ENCODE results near the gene PI4K2A.
A peak's percentile ranks its signal among the peaks of the same experiment; 100 is the strongest.

PI4K2A gene

GRCh38 chr10:97718659-97719142 lies 78.2 kb downstream of the PI4K2A start (continued):
- TF ChIP-seq ZBTB17 (tag by site-specific recombination; IDR thresholded peaks at IDR 0.05) (no peak), ZNF350 (tag by site-specific recombination; IDR thresholded peaks at IDR 0.05) (no peak), ZNF513 (tag by site-specific recombination; IDR thresholded peaks at IDR 0.05) (no peak), GFI1B (tag by site-specific recombination; IDR thresholded peaks at IDR 0.05) (no peak), ZNF335 (tag by site-specific recombination; conservative IDR thresholded peaks at IDR 0.05) (0 out of 2 replicates have a peak, but pooled peaks have one; percentile 26), ZNF600 (tag by site-specific recombination; IDR thresholded peaks at IDR 0.05) (no peak), ZNF518A (tag by site-specific recombination; conservative IDR thresholded peaks at IDR 0.05; ENCODE audit: low read depth) (no peak), KLF1 (tag by site-specific recombination; IDR thresholded peaks at IDR 0.05) (peak; percentile 74), ZFP69B (tag by site-specific recombination; IDR thresholded peaks at IDR 0.05) (no peak), ZNF555 (tag by site-specific recombination; conservative IDR thresholded peaks at IDR 0.05) (no peak), KLF9 (tag by site-specific recombination; IDR thresholded peaks at IDR 0.05; ENCODE audit: low read depth) (peak; percentile 56; the same call in 1 of the 2 replicates)

- Histone ChIP-seq H3K4me1 (ENCODE audit: control insufficient read depth, insufficient read depth, low read length) (peaks cover 18% of the 10 kb centered on the region), H3K27ac (ENCODE audit: extremely low read depth, low read depth, low read length) (no peak overlapping the region)
- POLR2A ChIA-PET, result interaction anchor here (1.2 to 2.6 kb wide), 2 partner anchors 15 to 33 kb away, joined by 3 to 10 read pairs; partner anchors contain the start of gene AVPI1
- no peak for TF ChIP-seq ZFP41 (tag by site-specific recombination; IDR thresholded peaks at IDR 0.05; ENCODE audit: borderline replicate concordance)
- no peak for TF ChIP-seq ZIC2 (tag by site-specific recombination; IDR thresholded peaks at IDR 0.05)
- TF ChIP-seq REPIN1 (tag by site-specific recombination; IDR thresholded peaks at IDR 0.05; ENCODE audit: low read depth), result no peak
- TF ChIP-seq BCL11B (tag by site-specific recombination; IDR thresholded peaks at IDR 0.05; ENCODE audit: low read depth), result no peak
- TF ChIP-seq ZNF48 (tag by site-specific recombination; IDR thresholded peaks at IDR 0.05), result no peak
- TF ChIP-seq ZEB2 (tag by site-specific recombination; IDR thresholded peaks at IDR 0.05), result no peak
- TF ChIP-seq ZNF155 (tag by site-specific recombination; IDR thresholded peaks at IDR 0.05), result no peak
- TF ChIP-seq ZNF37A (tag by site-specific recombination; IDR thresholded peaks at IDR 0.05), result no peak
- TF ChIP-seq ZNF600 (tag by site-specific recombination; IDR thresholded peaks at IDR 0.05), result no peak
- no peak for TF ChIP-seq ZNF280D (tag by site-specific recombination; IDR thresholded peaks at IDR 0.05)
- TF ChIP-seq ZNF2 (tag by site-specific recombination; IDR thresholded peaks at IDR 0.05), result no peak
- TF ChIP-seq AEBP2 (tag by site-specific recombination; IDR thresholded peaks at IDR 0.05; ENCODE audit: borderline replicate concordance), result no peak
- no peak for TF ChIP-seq ZNF654 (tag by site-specific recombination; IDR thresholded peaks at IDR 0.05; ENCODE audit: low read depth)
- TF ChIP-seq SP2 (tag by site-specific recombination; IDR thresholded peaks at IDR 0.05), result no peak
- TF ChIP-seq ZBTB1 (tag by site-specific recombination; IDR thresholded peaks at IDR 0.05), result no peak
- TF ChIP-seq ZNF404 (tag by site-specific recombination; IDR thresholded peaks at IDR 0.05), result no peak
These were observed 79.1 kb downstream of the PI4K2A start for GRCh38 chr10:97719602-97720001.

More at GRCh38 chr10:97719602-97720001, 79.1 kb downstream of the PI4K2A start:
- CTCF ChIA-PET, result interaction anchor here (1.1 to 20.4 kb wide), 4 partner anchors 10 to 17 kb away, joined by 5 to 487 read pairs (median 20); partner anchors contain the start of gene ZFYVE27
- Histone ChIP-seq H3K4me3 (ENCODE audit: low read depth, low read length) (no peak overlapping the region), H3K36me3 (ENCODE audit: control insufficient read depth in 2 of 2, insufficient read depth in 1 of 2, low read length in 2 of 2) (peaks cover 7 to 21% of the 10 kb centered on the region in 2 experiments; a peak in 2 of 3 replicates), H3K9me3 (ENCODE audit: control insufficient read depth, insufficient read depth, low read depth, low read length) (no peaks in the 10 kb centered on the region)
